Activated CD4-positive, alpha-beta T cell treated with anti-CD3 and anti-CD28 coated beads, Interleukin-2, amount 10 ng/mL, durations not matched to agents 24 days and 14 days (primary cell): ENCODE data around the gene STPG4. TPM values are rescaled to one million over a fixed set of nuclear protein-coding genes. Genes with fewer than 3 reads are reported as not detected.

ENCODE experiments used
- DNase-seq: peaks from one replicate; pipeline ENCODE4 v3.0.0; 2022
- H3K27ac Mint-ChIP-seq: one replicate; pipeline ENCODE4 v1.8.0; 2022; ENCODE audit warnings: mild to moderate bottlenecking, mixed read lengths
- H3K27me3 Mint-ChIP-seq: one replicate; pipeline ENCODE4 v1.8.0; 2022; ENCODE audit warnings: mixed read lengths
- H3K36me3 Mint-ChIP-seq: one replicate; pipeline ENCODE4 v1.8.0; 2022; ENCODE audit warnings: low read depth, mild to moderate bottlenecking, mixed read lengths
- H3K4me1 Mint-ChIP-seq: one replicate; pipeline ENCODE4 v1.8.0; 2021; ENCODE audit warnings: mixed read lengths
- H3K4me3 Mint-ChIP-seq: one replicate; pipeline ENCODE4 v1.8.0; 2022; ENCODE audit warnings: mild to moderate bottlenecking, moderate library complexity, mixed read lengths
- H3K9me3 Mint-ChIP-seq: one replicate; pipeline ENCODE4 v1.8.0; 2021; ENCODE audit warnings: mixed read lengths
- intact Hi-C: fragments of 100-400 bp; cut with micrococcal nuclease; formaldehyde crosslinking; loops from one replicate; pipeline ENCODE4 v1.15.1; 2023
- total RNA-seq: library from RNA; stranded (reverse); gene quantifications from 2 replicates; pipeline ENCODE4 v1.2.3, GENCODE V29; 2022

The STPG4 gene
- total RNA-seq, 1 donor from 2014 or later: 0.16 TPM

- H3K4me3 Mint-ChIP-seq: no peak overlapping the region
- H3K9me3 Mint-ChIP-seq: no peaks in the 10 kb centered on the region
- intact Hi-C loops: no loop called here
- H3K36me3 Mint-ChIP-seq: peaks cover 58% of the 10 kb centered on the region
- peak overlapping the region; percentile 45 for H3K27ac Mint-ChIP-seq
- no peaks in the 10 kb centered on the region for H3K27me3 Mint-ChIP-seq
- peaks cover 34% of the 10 kb centered on the region for H3K4me1 Mint-ChIP-seq
- DNase-seq: no peak
These were observed 10.0 kb upstream of the STPG4 start for GRCh38 chr2:47165001-47165555.

GRCh38 chr2:47162780-47163179, 7.7 kb upstream of the STPG4 start:
- H3K9me3 Mint-ChIP-seq: no peaks in the 10 kb centered on the region
- H3K36me3 Mint-ChIP-seq: peaks cover 56% of the 10 kb centered on the region
- peaks cover 25% of the 10 kb centered on the region for H3K4me1 Mint-ChIP-seq
- H3K27ac Mint-ChIP-seq: peak overlapping the region; percentile 37
- DNase-seq: no peak
- H3K4me3 Mint-ChIP-seq: no peak overlapping the region
- intact Hi-C loops: no loop called here
- no peaks in the 10 kb centered on the region for H3K27me3 Mint-ChIP-seq

- no peaks in the 10 kb centered on the region for H3K27me3 Mint-ChIP-seq
- no peak for DNase-seq
These were observed 6.4 kb upstream of the STPG4 start for GRCh38 chr2:47161475-47161874.

GRCh38 chr2:47160660-47161059, 5.6 kb upstream of the STPG4 start:
- Mint-ChIP-seq H3K27me3 (no peaks in the 10 kb centered on the region), H3K9me3 (no peaks in the 10 kb centered on the region), H3K4me1 (peaks cover 33% of the 10 kb centered on the region), H3K27ac (no peak overlapping the region), H3K4me3 (no peak overlapping the region), H3K36me3 (peaks cover 63% of the 10 kb centered on the region)
- intact Hi-C loops: no loop called here
- no peak for DNase-seq

More at GRCh38 chr2:47161475-47161874, 6.4 kb upstream of the STPG4 start:
- Mint-ChIP-seq H3K4me3 (no peak overlapping the region), H3K4me1 (peaks cover 29% of the 10 kb centered on the region), H3K27ac (no peak overlapping the region), H3K9me3 (no peaks in the 10 kb centered on the region), H3K36me3 (peaks cover 61% of the 10 kb centered on the region)
- intact Hi-C loops: no loop called here

- no peak for DNase-seq
- intact Hi-C loops: no loop called here
- peaks cover 63% of the 10 kb centered on the region for H3K36me3 Mint-ChIP-seq
- H3K9me3 Mint-ChIP-seq: no peaks in the 10 kb centered on the region
- H3K4me3 Mint-ChIP-seq: no peak overlapping the region
- no peaks in the 10 kb centered on the region for H3K27me3 Mint-ChIP-seq
- H3K27ac Mint-ChIP-seq: no peak overlapping the region
- peaks cover 32% of the 10 kb centered on the region for H3K4me1 Mint-ChIP-seq
These were observed 5.1 kb upstream of the STPG4 start for GRCh38 chr2:47160211-47160610.

- Mint-ChIP-seq H3K27ac (no peak overlapping the region), H3K4me1 (peaks cover 26% of the 10 kb centered on the region), H3K9me3 (no peaks in the 10 kb centered on the region), H3K27me3 (no peaks in the 10 kb centered on the region), H3K4me3 (no peak overlapping the region), H3K36me3 (peaks cover 63% of the 10 kb centered on the region)
- intact Hi-C loops: no loop called here
- DNase-seq: no peak
These were observed 4.5 kb upstream of the STPG4 start for GRCh38 chr2:47159627-47160026.

- no peak for DNase-seq
- H3K27me3 Mint-ChIP-seq: no peaks in the 10 kb centered on the region
These were observed 3.5 kb upstream of the STPG4 start for GRCh38 chr2:47158576-47158975.

GRCh38 chr2:47152803-47153202, 2.3 kb downstream of the STPG4 start:
- H3K27ac Mint-ChIP-seq: no peak overlapping the region
- DNase-seq: no peak
- H3K4me3 Mint-ChIP-seq: no peak overlapping the region
- intact Hi-C loops: no loop called here
- H3K27me3 Mint-ChIP-seq: no peaks in the 10 kb centered on the region
- peaks cover 19% of the 10 kb centered on the region for H3K4me1 Mint-ChIP-seq
- H3K9me3 Mint-ChIP-seq: no peaks in the 10 kb centered on the region
- H3K36me3 Mint-ChIP-seq: peaks cover 40% of the 10 kb centered on the region

More at GRCh38 chr2:47158576-47158975, 3.5 kb upstream of the STPG4 start:
- Mint-ChIP-seq H3K4me1 (peaks cover 23% of the 10 kb centered on the region), H3K27ac (no peak overlapping the region), H3K9me3 (no peaks in the 10 kb centered on the region), H3K4me3 (no peak overlapping the region), H3K36me3 (peaks cover 59% of the 10 kb centered on the region)
- intact Hi-C loops: no loop called here

- no peak for DNase-seq
- H3K27ac Mint-ChIP-seq: no peak overlapping the region
- H3K27me3 Mint-ChIP-seq: no peaks in the 10 kb centered on the region
- H3K9me3 Mint-ChIP-seq: no peaks in the 10 kb centered on the region
- intact Hi-C loops: no loop called here
- H3K4me3 Mint-ChIP-seq: no peak overlapping the region
- peaks cover 26% of the 10 kb centered on the region for H3K36me3 Mint-ChIP-seq
- H3K4me1 Mint-ChIP-seq: peaks cover 3% of the 10 kb centered on the region
These were observed 4.9 kb downstream of the STPG4 start for GRCh38 chr2:47150175-47150574.

GRCh38 chr2:47147021-47147420, 8.1 kb downstream of the STPG4 start:
- Mint-ChIP-seq H3K27me3 (no peaks in the 10 kb centered on the region), H3K27ac (no peak overlapping the region), H3K9me3 (no peaks in the 10 kb centered on the region), H3K4me3 (no peak overlapping the region), H3K36me3 (peaks cover 34% of the 10 kb centered on the region), H3K4me1 (peaks cover 3% of the 10 kb centered on the region)
- intact Hi-C loops: no loop called here
- no peak for DNase-seq

GRCh38 chr2:47145466-47145865, 9.6 kb downstream of the STPG4 start:
- Mint-ChIP-seq H3K4me1 (peaks cover 6% of the 10 kb centered on the region), H3K9me3 (no peaks in the 10 kb centered on the region), H3K27me3 (no peaks in the 10 kb centered on the region), H3K36me3 (peaks cover 39% of the 10 kb centered on the region), H3K4me3 (no peak overlapping the region), H3K27ac (no peak overlapping the region)
- no peak for DNase-seq
- intact Hi-C loops: no loop called here

- peaks cover 6% of the 10 kb centered on the region for H3K4me1 Mint-ChIP-seq
- intact Hi-C loops: no loop called here
- no peaks in the 10 kb centered on the region for H3K27me3 Mint-ChIP-seq
- no peak overlapping the region for H3K27ac Mint-ChIP-seq
- H3K36me3 Mint-ChIP-seq: peaks cover 34% of the 10 kb centered on the region
- no peak overlapping the region for H3K4me3 Mint-ChIP-seq
- H3K9me3 Mint-ChIP-seq: peaks cover 10% of the 10 kb centered on the region
- DNase-seq: no peak
These were observed 13.6 kb downstream of the STPG4 start for GRCh38 chr2:47141520-47141919.

GRCh38 chr2:47134386-47135090, 20.6 kb downstream of the STPG4 start:
- peaks cover 7% of the 10 kb centered on the region for H3K36me3 Mint-ChIP-seq
- H3K27ac Mint-ChIP-seq: no peak overlapping the region
- peaks cover 2% of the 10 kb centered on the region for H3K27me3 Mint-ChIP-seq
- no peak for DNase-seq
- intact Hi-C loops: no loop called here
- H3K4me1 Mint-ChIP-seq: no peaks in the 10 kb centered on the region
- no peak overlapping the region for H3K4me3 Mint-ChIP-seq
- H3K9me3 Mint-ChIP-seq: peaks cover 14% of the 10 kb centered on the region

- intact Hi-C loops: no loop called here
- no peak for DNase-seq
- H3K4me3 Mint-ChIP-seq: no peak overlapping the region
- peaks cover 2% of the 10 kb centered on the region for H3K27me3 Mint-ChIP-seq
- H3K36me3 Mint-ChIP-seq: no peaks in the 10 kb centered on the region
- peaks cover 10% of the 10 kb centered on the region for H3K9me3 Mint-ChIP-seq
- H3K4me1 Mint-ChIP-seq: no peaks in the 10 kb centered on the region
- no peak overlapping the region for H3K27ac Mint-ChIP-seq
These were observed 22.1 kb downstream of the STPG4 start for GRCh38 chr2:47133046-47133445.
